K562 (cell line): Measurements from ENCODE around the gene CS. TPM values are rescaled to one million over a fixed set of nuclear protein-coding genes. Genes with fewer than 3 reads are reported as not detected.

ENCODE experiments used
- BRF1 ChIP-seq: IDR thresholded peaks from 3 replicates; pipeline ENCODE4 v1.6.1; 2011; ENCODE audit warnings: borderline replicate concordance, mild to moderate bottlenecking; ENCODE audit not compliant: insufficient read length; ENCODE audit errors: extremely low read depth
- ELF1 ChIP-seq: fragments of 200-800 bp; sonication (Bioruptor generic); IDR thresholded peaks from 2 replicates; pipeline ENCODE4 v1.6.1; 2016; ENCODE audit warnings: missing genetic modification characterization, missing compliant biosample characterization
- ESRRA ChIP-seq: fragments of 450-650 bp; IDR thresholded peaks from 2 replicates; pipeline ENCODE4 v1.6.1; 2014; ENCODE audit warnings: low read depth, mild to moderate bottlenecking, moderate library complexity, borderline replicate concordance
- ETV6 ChIP-seq, 3 experiments: fragments of 150-350 bp in 1 of 3; sonication (generic) in 1 of 3; formaldehyde crosslinking in 1 of 3; IDR thresholded peaks; 2 replicates each; pipeline versions ENCODE4 v1.6.1 to v1.8.0; 2014 to 2022; ENCODE audit warnings: borderline replicate concordance in 2 of 3, low read depth in 2 of 3, antibody characterized with exemption in 1 of 3, low read length in 1 of 3, mild to moderate bottlenecking in 1 of 3, missing genetic modification reagents in 1 of 3
- FOXJ2 ChIP-seq: fragments of 200-800 bp; sonication (Bioruptor generic); IDR thresholded peaks from 2 replicates; pipeline ENCODE4 v1.6.1; 2016; ENCODE audit warnings: missing genetic modification characterization, missing compliant biosample characterization
- FOXM1 ChIP-seq, 2 experiments: fragments of 450-650 bp in 1 of 2; sonication (generic) in 1 of 2; formaldehyde crosslinking in 1 of 2; IDR thresholded peaks; 2 replicates each; pipeline versions ENCODE4 v1.6.1 to v1.9.0; 2017 to 2022; ENCODE audit warnings: low read depth in 2 of 2, mild to moderate bottlenecking in 2 of 2, missing genetic modification reagents in 1 of 2, moderate library complexity in 1 of 2
- FOXP4 ChIP-seq: sonication (generic); formaldehyde crosslinking; IDR thresholded peaks from 2 replicates; pipeline ENCODE4 v1.8.0; 2022; ENCODE audit warnings: mild to moderate bottlenecking, missing genetic modification reagents, borderline replicate concordance
- KLF1 ChIP-seq: fragments of 450-650 bp; IDR thresholded peaks from 2 replicates; pipeline ENCODE4 v1.6.1; 2016; ENCODE audit warnings: missing genetic modification characterization, missing compliant biosample characterization
- MLLT1 ChIP-seq, 2 experiments: fragments of 450-650 bp; IDR thresholded peaks; 2 replicates each; pipeline ENCODE4 v1.6.1; 2016
- NCOA4 ChIP-seq: fragments of 450-650 bp; IDR thresholded peaks from 2 replicates; pipeline ENCODE4 v1.6.1; 2018; ENCODE audit warnings: mild to moderate bottlenecking; ENCODE audit not compliant: partially characterized antibody
- NONO ChIP-seq, 2 experiments: fragments of 200-400 bp in 1 of 2; fragments of 450-650 bp in 1 of 2; formaldehyde crosslinking in 1 of 2; IDR thresholded peaks; 2 replicates each; pipeline ENCODE4 v1.6.1; 2017; ENCODE audit warnings: low read depth in 2 of 2, mild to moderate bottlenecking in 2 of 2, moderate library complexity in 2 of 2, low read length in 1 of 2
- NR2C1 ChIP-seq, 2 experiments: fragments of 450-650 bp; IDR thresholded peaks; 2 replicates each; pipeline ENCODE4 v1.6.1; 2017; ENCODE audit warnings: mild to moderate bottlenecking in 2 of 2, antibody characterized with exemption in 1 of 2, inconsistent platforms in 1 of 2, missing compliant biosample characterization in 1 of 2, missing genetic modification characterization in 1 of 2
- POLR3A ChIP-seq: IDR thresholded peaks from 2 replicates; pipeline ENCODE4 v1.6.1; 2011; ENCODE audit warnings: borderline replicate concordance, mild to moderate bottlenecking, moderate library complexity; ENCODE audit not compliant: insufficient read length, insufficient read depth; ENCODE audit errors: extremely low read depth
- RHOXF2B ChIP-seq: fragments of 250-450 bp; sonication (Bioruptor Pico); conservative IDR thresholded peaks from 2 replicates; pipeline ENCODE4 v1.5.1; 2021
- RUNX1 ChIP-seq: sonication (generic); IDR thresholded peaks from 2 replicates; pipeline ENCODE4 v1.6.1; 2016; ENCODE audit warnings: antibody characterized with exemption, low read depth
- SAFB2 ChIP-seq: fragments of 200-400 bp; formaldehyde crosslinking; IDR thresholded peaks from 2 replicates; pipeline ENCODE4 v1.6.1; 2018; ENCODE audit warnings: borderline replicate concordance, low read length, low read depth, moderate library complexity; ENCODE audit not compliant: severe bottlenecking
- SMC3 ChIP-seq: conservative IDR thresholded peaks from 2 replicates; pipeline ENCODE4 v1.6.1; 2011; ENCODE audit warnings: low read depth, low read length, improper control_type of control experiment; ENCODE audit not compliant: insufficient read depth
- THAP12 ChIP-seq: fragments of 250-450 bp; sonication (Bioruptor Pico); IDR thresholded peaks from 2 replicates; pipeline ENCODE4 v1.9.0; 2021; ENCODE audit warnings: mild to moderate bottlenecking, inconsistent platforms
- TRIM24 ChIP-seq, 2 experiments: fragments of 450-650 bp; IDR thresholded peaks; 2 replicates each; pipeline ENCODE4 v1.6.1; 2016
- ZNF253 ChIP-seq: fragments of 250-450 bp; sonication (Bioruptor Pico); conservative IDR thresholded peaks from 2 replicates; pipeline ENCODE4 v1.6.1; 2021; ENCODE audit warnings: mild to moderate bottlenecking
- polyA plus RNA-seq, 8 experiments: library from polyadenylated mRNA; depleted of rRNA in 4 of 8; stranded (reverse) in 5 of 8; unstranded in 3 of 8; fragments of >200 nt; fragmentation: Nextera tagmentation in 2 of 8; fragmentation: Illumina TruSeq in 1 of 8; extraction: Ambion mirVana in 2 of 8; extraction: Trizol in 1 of 8; gene quantifications; 2 replicates each; pipeline versions ENCODE4 v1.2.1 to v1.2.3, GENCODE V29; 2011 to 2014; ENCODE audit warnings: inconsistent platforms in 1 of 8, missing spikeins in 1 of 8
- total RNA-seq, 7 experiments: library from RNA; depleted of rRNA in 6 of 7; stranded (reverse); fragments of >200 nt in 6 of 7; fragmentation: Illumina TruSeq in 2 of 7; extraction: Trizol in 2 of 7; gene quantifications; 2 replicates each; pipeline versions ENCODE4 v1.2.1 to v1.2.3, GENCODE V29; 2011 to 2021; ENCODE audit warnings: low replicate concordance in 1 of 7

Gene CS
- total and polyA plus RNA-seq, 9 of the 15 experiments (the other 6 are each of a cell fraction or from before 2014, with no cell fraction given), result 99.9 to 390 (median 149) TPM

GRCh38 chr12:56299853-56300643, at the start of gene CS (continued):
- TF ChIP-seq ZNF253 (CRISPR knock-in tag) (no peak), ELF1 (tag) (peak; percentile 6; the same call in 1 of the 2 replicates), SMC3 (no peak), FOXJ2 (no peak), TRIM24 (IDR thresholded peaks at IDR 0.05) (no peak), ETV6 (IDR thresholded peaks at IDR 0.05; ENCODE audit: borderline replicate concordance in 1 of 2, low read depth in 2 of 2, low read length in 1 of 2) (no peak), ETV6 (CRISPR knock-in tag; IDR thresholded peaks at IDR 0.05; ENCODE audit: borderline replicate concordance) (no peak), FOXM1 (IDR thresholded peaks at IDR 0.05; ENCODE audit: low read depth) (no peak), FOXM1 (CRISPR knock-in tag; IDR thresholded peaks at IDR 0.05; ENCODE audit: low read depth) (peak; percentile 88; the same call in 1 of the 2 replicates), FOXP4 (CRISPR knock-in tag) (no peak), SAFB2 (no peak), BRF1 (no peak), MLLT1 (IDR thresholded peaks at IDR 0.05) (peak in 1 of 2 experiments; percentile 85; a peak in 2 of 4 replicates), NONO (IDR thresholded peaks at IDR 0.05; ENCODE audit: low read depth in 2 of 2, low read length in 1 of 2) (peak in 1 of 2 experiments; percentile 75; a peak in 1 of 4 replicates), POLR3A (no peak), NR2C1 (IDR thresholded peaks at IDR 0.05) (no peak), NR2C1 (tag; IDR thresholded peaks at IDR 0.05) (no peak), RUNX1 (0 out of 2 replicates have a peak, but pooled peaks have one; percentile 66), THAP12 (CRISPR knock-in tag) (no peak; the same call in 1 of the 2 replicates), RHOXF2B (no peak), ESRRA (peak; percentile 99; the same call in 1 of the 2 replicates), NCOA4 (no peak), KLF1 (0 out of 2 replicates have a peak, but pooled peaks have one; percentile 33)
